ENCODE results near the gene PDE3B. TPM values are rescaled to one million over a fixed set of nuclear protein-coding genes. Genes with fewer than 3 reads are reported as not detected.

PDE3B gene
- total and polyA plus RNA-seq, 2 of the 8 experiments (the other 6 are each of a cell fraction or from before 2014, with no cell fraction given): 2.7 to 10.9 TPM

GRCh38 chr11:14892036-14892556, 248.5 kb downstream of the PDE3B start, which contains the start of gene CYP2R1 (continued):
- no peak for TF ChIP-seq YY1 (IDR thresholded peaks at IDR 0.05; ENCODE audit: low read depth, low read length)
- no peak for TF ChIP-seq JUND (IDR thresholded peaks at IDR 0.05; ENCODE audit: low read length)
- peak in 1 of 2 experiments; percentile 13; a peak in 1 of 4 replicates for TF ChIP-seq SIN3A (conservative IDR thresholded peaks at IDR 0.05 in 1 of 2, IDR thresholded peaks at IDR 0.05 in 1 of 2; ENCODE audit: low read depth in 1 of 2, low read length in 2 of 2)
- no peak for TF ChIP-seq CHD1 (IDR thresholded peaks at IDR 0.05; ENCODE audit: low read depth, low read length)
- no peak for TF ChIP-seq NRF1 (IDR thresholded peaks at IDR 0.05; ENCODE audit: low read depth, low read length)
- TF ChIP-seq BRCA1 (IDR thresholded peaks at IDR 0.05; ENCODE audit: low read depth, low read length): no peak
- TF ChIP-seq RAD21 (IDR thresholded peaks at IDR 0.05 in 1 of 2, conservative IDR thresholded peaks at IDR 0.05 in 1 of 2; ENCODE audit: low read depth in 2 of 2, low read length in 2 of 2): no peak
- TF ChIP-seq EP300 (IDR thresholded peaks at IDR 0.05; ENCODE audit: borderline replicate concordance in 1 of 2, low read depth in 2 of 2, low read length in 2 of 2): no peak
- no peak for TF ChIP-seq FOSL1 (IDR thresholded peaks at IDR 0.05; ENCODE audit: insufficient read depth, low read depth, low read length)
- peak; percentile 29 for TF ChIP-seq TAF7 (optimal IDR thresholded peaks at IDR 0.05; ENCODE audit: borderline replicate concordance, low read depth, low read length)
- no peak for TF ChIP-seq ZNF274 (IDR thresholded peaks at IDR 0.05; ENCODE audit: borderline replicate concordance, extremely low read depth, low read length)
- no peak for TF ChIP-seq CTCF (IDR thresholded peaks at IDR 0.05; ENCODE audit: control extremely low read depth in 1 of 3, insufficient read depth in 1 of 3, low read depth in 1 of 3, low read length in 3 of 3)
- TF ChIP-seq GTF2F1 (IDR thresholded peaks at IDR 0.05; ENCODE audit: borderline replicate concordance, low read depth, low read length): no peak
- TF ChIP-seq HDAC2 (IDR thresholded peaks at IDR 0.05; ENCODE audit: borderline replicate concordance in 1 of 2, low read depth in 2 of 2, low read length in 2 of 2): no peak; a peak in 1 of 4 replicates
- peak; percentile 98 for TF ChIP-seq SP1 (IDR thresholded peaks at IDR 0.05; ENCODE audit: low read depth, low read length)
- peak; percentile 84 for TF ChIP-seq CHD2 (IDR thresholded peaks at IDR 0.05; ENCODE audit: low read length)
- TF ChIP-seq BACH1 (IDR thresholded peaks at IDR 0.05; ENCODE audit: low read length): no peak
- TF ChIP-seq TAF1 (IDR thresholded peaks at IDR 0.05; ENCODE audit: low read depth, low read length): peak; percentile 55
- no peak for TF ChIP-seq ATF3 (IDR thresholded peaks at IDR 0.05; ENCODE audit: insufficient read depth, low read depth, low read length)
- no peak for TF ChIP-seq POLR2A (IDR thresholded peaks at IDR 0.05; ENCODE audit: control extremely low read depth in 1 of 2, low read depth in 2 of 2, low read length in 2 of 2)
- no peak for TF ChIP-seq NANOG (IDR thresholded peaks at IDR 0.05; ENCODE audit: insufficient read depth, low read depth, low read length, poor library complexity, severe bottlenecking)
- no peak for TF ChIP-seq EGR1 (IDR thresholded peaks at IDR 0.05; ENCODE audit: borderline replicate concordance, low read depth, low read length)

Data from H1 (cell line).